GM19193 (cell line): ENCODE results near the gene NEK10.

ENCODE experiments used
- POLR2A ChIP-seq: IDR thresholded peaks from 4 replicates; pipeline ENCODE4 v1.6.1; 2011; ENCODE audit not compliant: insufficient read depth, insufficient read length; ENCODE audit errors: extremely low read depth

The NEK10 gene

GRCh38 chr3:27145719-27146118 lies 223.5 kb downstream of the NEK10 start:
- TF ChIP-seq POLR2A, result no peak

- no peak for TF ChIP-seq POLR2A
Measured at GRCh38 chr3:27141668-27142067, 227.5 kb downstream of the NEK10 start.

GRCh38 chr3:27138562-27138961 lies 230.6 kb downstream of the NEK10 start:
- TF ChIP-seq POLR2A, result no peak

GRCh38 chr3:27138005-27138404 lies 231.2 kb downstream of the NEK10 start:
- no peak for TF ChIP-seq POLR2A

GRCh38 chr3:27134171-27134796 lies 234.9 kb downstream of the NEK10 start:
- no peak for TF ChIP-seq POLR2A

- TF ChIP-seq POLR2A, result no peak
Measured at GRCh38 chr3:27133060-27133459, 236.1 kb downstream of the NEK10 start.

- TF ChIP-seq POLR2A, result no peak
Measured at GRCh38 chr3:27130796-27131195, 238.4 kb downstream of the NEK10 start.

- TF ChIP-seq POLR2A, result no peak
Measured at GRCh38 chr3:27127879-27128278, 241.3 kb downstream of the NEK10 start.

- no peak for TF ChIP-seq POLR2A
Measured at GRCh38 chr3:27127195-27127594, 242.0 kb downstream of the NEK10 start.

GRCh38 chr3:27125821-27126501 lies 243.2 kb downstream of the NEK10 start:
- no peak for TF ChIP-seq POLR2A

- no peak for TF ChIP-seq POLR2A
Measured at GRCh38 chr3:27119639-27120038, 249.5 kb downstream of the NEK10 start.

- no peak for TF ChIP-seq POLR2A
Measured at GRCh38 chr3:27115352-27115751, 253.8 kb downstream of the NEK10 start.

- TF ChIP-seq POLR2A, result no peak
Measured at GRCh38 chr3:27114684-27115083, 254.5 kb downstream of the NEK10 start.

GRCh38 chr3:27114129-27114528 lies 255.1 kb downstream of the NEK10 start:
- TF ChIP-seq POLR2A, result no peak

- TF ChIP-seq POLR2A, result no peak
Measured at GRCh38 chr3:27110020-27110419, 259.2 kb downstream of the NEK10 start.

GRCh38 chr3:27108322-27108721 lies 260.9 kb downstream of the NEK10 start:
- no peak for TF ChIP-seq POLR2A
